Activated CD8-positive, alpha-beta memory T cell treated with anti-CD3 and anti-CD28 coated beads, Interleukin-2, amount 50 U/mL, for 4 hours (primary cell): Measurements from ENCODE around the gene TLE6.
"Not testable (repeated sequence)": the region's sequence is repeated elsewhere in the genome, so short reads cannot be mapped to it uniquely, and the experiment has no call there.

Source experiments
- DNase-seq: peaks from one replicate; pipeline ENCODE4 v3.0.0-alpha.2; 2020

TLE6 gene

DNA sequence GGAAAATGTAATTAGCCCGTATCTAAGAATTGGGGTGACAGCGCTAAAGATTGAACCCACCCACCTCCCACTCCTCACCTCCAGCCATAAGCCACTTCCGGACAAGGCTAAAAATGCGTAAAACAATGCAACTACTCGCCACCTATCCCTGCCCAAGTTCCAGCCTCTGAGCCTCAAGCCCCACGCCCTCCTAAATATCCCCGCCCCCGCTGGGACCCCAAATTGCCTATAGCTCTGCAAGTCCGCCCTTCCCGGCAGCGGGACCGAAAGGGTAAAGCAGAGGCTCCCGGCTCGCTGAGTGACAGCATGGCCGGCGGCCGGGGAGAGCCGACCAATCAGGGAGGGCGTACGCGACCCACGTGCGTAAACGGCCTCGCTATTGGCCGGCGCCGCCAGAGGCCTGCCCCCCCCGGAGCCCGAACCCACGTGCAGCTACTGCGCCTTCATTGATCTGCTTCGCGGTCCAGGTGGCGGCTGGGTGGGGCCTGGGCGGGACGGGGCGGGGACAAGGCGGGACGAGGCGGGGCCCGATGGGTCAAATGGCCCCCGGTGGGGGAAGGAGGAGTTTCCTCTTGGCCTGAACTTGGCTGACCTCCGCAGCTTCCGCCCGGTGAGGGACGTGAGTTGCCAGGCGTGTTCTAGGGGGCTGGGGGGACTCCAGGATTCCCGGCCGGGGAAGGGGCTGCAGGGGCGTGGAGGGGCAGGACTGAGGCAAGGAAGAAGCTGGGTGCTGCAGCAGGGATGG lies at the start of gene TLE6:
Gene TLE6, plus strand, starts transcription at position 564 of the 745 bp plus-strand sequence. CDS start 670 bp downstream, outside the sequence.
- DNase-seq = peak; percentile 92

GRCh38 chr19:2933490-2933910 lies 43.9 kb upstream of the TLE6 start:
- DNase-seq = no peak

DNA sequence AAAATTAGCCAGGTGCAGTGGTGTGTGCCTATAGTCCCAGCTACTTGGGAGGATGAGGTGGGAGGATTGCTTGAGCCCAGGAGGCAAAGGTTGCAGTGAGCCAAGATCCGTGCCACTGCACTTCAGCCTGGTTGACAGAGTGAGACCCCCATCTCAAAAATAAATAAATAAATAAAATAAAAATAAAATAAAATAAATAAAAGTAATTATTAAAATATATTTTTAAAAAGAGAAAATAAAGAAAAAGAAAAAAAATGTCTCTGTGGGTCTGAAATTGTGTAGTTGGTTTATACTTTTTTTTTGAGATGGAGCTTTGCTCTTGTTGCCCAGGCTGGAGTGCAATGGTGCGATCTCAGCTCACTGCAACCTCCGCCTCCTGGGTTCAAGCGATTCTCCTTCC lies 41.5 kb upstream of the TLE6 start:
- not testable (repeated sequence) for DNase-seq

GRCh38 chr19:2942928-2943640 lies 34.3 kb upstream of the TLE6 start:
- DNase-seq = no peak

DNA sequence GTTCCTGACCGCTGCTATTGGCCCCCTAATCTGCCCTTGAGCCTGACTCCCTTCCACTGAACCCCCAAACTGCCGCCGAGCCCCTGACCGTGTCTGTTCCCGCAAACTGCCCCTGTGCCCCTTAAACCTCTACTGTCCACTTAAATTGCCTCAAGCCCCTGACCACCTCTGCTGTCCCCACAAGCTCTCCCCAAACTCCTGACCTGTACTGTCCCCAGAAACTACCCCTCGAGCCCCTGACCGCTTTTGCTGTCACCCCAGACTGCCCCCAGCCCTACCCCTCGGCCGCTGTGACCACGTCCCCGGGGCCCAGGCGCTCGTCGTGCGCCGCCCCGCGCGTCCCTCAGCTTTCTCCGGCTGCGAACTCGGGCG lies 33.0 kb upstream of the TLE6 start:
- DNase-seq = no peak

- DNase-seq = peak; percentile 99
Measured at GRCh38 chr19:2944775-2945574, 32.4 kb upstream of the TLE6 start, which contains the start of gene ZNF77. Gene ZNF77 (minus strand): TSS chr19:2944971. CDS start chr19:2944840, 131 bp downstream.

DNA sequence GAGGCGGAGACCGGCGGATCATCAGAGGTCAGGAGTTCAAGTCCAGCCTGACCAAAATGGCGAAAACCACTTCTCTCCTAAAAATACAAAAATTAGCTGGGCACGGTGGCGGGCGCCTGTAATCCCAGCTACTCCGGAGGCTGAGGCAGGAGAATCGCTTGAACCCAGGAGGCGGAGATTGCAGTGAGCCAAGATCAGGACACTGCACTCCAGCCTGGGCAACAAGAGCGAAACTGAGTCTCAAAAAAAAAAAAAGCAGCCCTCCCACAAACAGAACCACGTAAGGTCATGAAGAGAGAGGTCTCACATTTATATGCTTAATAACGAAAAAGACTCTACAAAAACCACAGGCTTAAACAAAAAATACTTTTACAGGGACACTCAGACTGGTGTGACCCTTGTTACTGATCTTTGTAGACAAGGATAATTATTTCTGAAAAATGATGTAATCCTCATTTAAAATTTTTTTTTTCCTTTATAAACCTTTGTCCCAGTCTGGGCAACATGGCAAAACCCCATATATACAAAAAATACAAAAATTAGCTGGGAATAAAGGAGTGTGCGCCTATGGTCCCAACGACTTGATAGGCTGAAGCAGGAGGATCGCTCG lies 31.7 kb upstream of the TLE6 start:
- no peak for DNase-seq

- DNase-seq = no peak
Measured at GRCh38 chr19:2949939-2950285, 27.5 kb upstream of the TLE6 start.

DNA sequence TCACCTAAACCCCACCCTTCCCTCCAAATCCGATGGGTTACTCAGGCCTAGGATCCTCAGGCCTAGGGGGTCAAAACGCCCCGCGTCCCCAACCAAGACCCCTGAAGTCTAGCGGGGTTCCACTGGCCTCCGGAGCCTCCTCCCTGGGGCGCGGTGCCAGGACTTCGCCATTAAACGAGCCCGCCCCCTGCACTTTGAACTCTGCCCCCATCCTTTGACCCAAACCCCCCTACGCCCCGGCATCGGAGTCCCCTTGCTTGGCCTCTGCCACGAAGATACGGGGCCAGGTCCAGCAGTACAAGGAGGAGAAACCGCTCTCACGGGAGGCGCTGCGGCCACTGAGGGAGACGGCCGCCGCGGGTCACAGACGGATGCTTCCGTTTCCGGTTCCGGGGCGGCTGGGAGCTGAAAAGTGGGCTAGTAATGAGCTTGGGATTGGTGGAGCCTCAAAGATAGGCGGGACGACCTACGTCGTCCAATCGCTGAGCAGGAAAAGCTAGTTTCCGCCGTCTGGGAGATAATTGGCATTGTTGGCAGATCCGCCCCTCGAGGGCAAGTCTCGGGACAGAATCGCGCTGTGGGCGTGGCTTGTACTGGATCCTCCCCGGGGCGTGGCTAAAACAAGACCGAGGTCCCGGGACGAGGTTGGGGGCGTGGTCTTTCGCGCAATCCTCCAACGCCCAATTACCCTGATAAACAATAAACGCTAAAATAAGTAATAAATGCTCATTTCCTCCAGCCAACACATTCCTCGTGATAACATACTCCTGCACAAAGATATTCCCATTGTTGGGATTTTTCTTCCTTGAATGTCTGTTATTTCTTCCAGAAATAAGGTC lies 26.9 kb upstream of the TLE6 start:
- DNase-seq = peak; percentile 100

- DNase-seq = no peak
Measured at GRCh38 chr19:2952953-2953481, 24.3 kb upstream of the TLE6 start.

DNA sequence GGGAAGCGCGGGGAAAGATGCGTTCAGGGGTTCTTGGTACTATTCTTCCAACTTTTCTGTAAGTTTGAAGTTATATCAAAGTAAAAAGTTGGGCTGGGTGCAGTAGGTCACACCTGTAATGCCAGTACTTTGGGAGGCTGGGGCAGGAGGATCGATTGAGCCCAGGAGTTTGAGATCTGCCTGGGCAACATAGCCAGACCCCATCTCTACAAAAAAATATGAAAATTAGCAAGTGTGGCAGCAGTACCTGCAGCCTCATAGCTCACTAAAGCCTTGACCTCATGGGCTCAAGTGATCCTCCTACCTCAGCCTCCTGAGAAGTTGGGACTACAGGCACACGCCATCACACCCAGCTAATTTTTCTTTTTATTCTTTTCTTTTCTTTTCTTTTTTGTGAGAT lies 20.2 kb upstream of the TLE6 start:
- DNase-seq = no peak

DNA sequence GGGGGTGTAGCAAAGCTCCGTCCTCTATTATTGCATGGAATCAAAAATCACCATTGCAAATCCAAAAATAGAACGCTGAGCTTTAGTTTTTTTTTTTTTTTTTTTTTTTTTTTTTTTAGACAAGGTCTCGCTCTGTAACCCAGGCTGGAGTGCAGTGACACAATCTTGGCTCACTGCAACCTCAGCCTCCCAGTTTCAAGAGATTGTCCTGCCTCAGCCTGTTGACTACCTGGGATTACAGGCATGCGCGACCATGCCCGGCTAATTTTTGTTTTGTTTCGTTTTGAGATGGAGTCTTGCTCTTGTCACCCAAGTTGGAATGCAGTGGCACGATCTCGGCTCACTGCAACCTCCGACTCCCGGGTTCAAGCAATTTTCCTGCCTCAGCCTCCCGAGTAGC lies 17.2 kb upstream of the TLE6 start:
- DNase-seq = no peak

GRCh38 chr19:2962018-2962670 lies 15.2 kb upstream of the TLE6 start:
- peak; percentile 29 for DNase-seq

GRCh38 chr19:2963122-2963521 lies 14.2 kb upstream of the TLE6 start:
- DNase-seq = no peak

DNA sequence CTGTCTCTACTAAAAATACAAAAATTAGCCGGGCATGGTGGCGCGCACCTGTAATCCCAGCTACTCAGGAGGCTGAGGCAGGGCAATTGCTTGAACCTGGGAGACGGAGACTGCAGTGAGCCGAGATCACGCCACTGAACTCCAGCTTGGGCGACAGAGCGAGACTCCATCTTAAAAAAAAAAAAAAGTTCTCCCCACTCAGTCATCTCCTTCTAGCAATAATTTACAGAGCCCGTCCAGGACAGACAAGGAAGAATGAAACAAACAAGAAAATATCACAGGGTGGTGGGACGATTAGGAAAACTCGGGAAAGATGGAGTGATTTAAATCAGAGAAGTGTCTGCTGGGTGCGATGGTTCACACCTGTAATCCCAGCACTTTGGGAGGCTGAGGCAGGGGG lies 13.7 kb upstream of the TLE6 start:
- DNase-seq = not testable (repeated sequence)

DNA sequence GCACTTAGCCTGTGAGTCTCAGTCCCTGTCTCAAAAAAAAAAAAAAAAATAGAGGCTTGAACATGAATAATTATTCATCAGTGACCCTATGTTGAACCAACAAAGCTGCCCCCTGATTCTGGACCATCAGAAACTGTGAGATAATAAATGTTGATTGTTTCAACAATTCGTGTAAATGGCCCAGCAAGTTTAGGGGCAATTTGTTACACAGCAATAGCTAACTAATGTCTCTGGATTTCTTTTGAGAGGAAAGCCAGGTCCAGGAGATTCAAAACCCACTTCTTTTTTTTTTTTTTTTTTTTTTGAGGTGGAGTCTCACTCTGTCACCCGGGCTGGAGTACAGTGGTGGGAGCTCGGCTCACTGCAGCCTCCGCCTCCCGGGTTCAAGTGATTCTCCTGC lies 12.5 kb upstream of the TLE6 start:
- no peak for DNase-seq

GRCh38 chr19:2967972-2968371 lies 9.4 kb upstream of the TLE6 start:
- no peak for DNase-seq

GRCh38 chr19:2969104-2969504 lies 8.3 kb upstream of the TLE6 start:
- no peak for DNase-seq

DNA sequence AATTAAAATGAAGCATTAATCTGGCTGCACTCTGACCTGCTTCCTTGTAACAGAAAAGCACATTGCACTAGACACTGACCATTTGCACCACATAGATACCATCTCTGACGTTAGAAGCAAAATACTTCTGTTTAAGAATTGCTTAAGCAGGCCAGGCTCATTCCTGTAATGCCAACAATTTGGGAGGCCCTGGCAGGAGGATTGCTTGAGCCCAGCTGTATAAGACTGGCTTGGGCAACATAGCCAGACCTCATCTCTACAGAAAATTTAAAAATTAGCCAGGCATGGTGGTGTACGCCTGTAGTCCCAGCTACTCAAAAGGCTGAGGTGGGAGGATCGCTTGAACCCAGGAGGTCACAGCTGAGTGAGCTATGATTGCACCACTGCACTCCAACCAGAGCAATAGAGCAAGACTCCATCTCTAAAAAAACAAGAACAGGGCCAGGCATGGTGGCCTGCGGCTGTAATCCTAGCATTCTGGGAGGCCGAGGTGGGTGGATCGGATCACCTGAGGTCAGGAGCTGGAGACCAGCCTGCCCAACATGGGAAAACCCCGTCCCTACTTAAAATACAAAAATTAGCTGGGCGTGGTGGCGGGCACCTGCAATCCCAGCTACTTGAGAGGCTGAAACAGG lies 7.0 kb upstream of the TLE6 start:
- DNase-seq = no peak

- DNase-seq = no peak
Measured at GRCh38 chr19:2973229-2973628, 4.1 kb upstream of the TLE6 start.
